Renal cortex interstitium (tissue), 15 donors: Measurements from ENCODE around the gene SIVA1. TPM values are rescaled to one million over a fixed set of nuclear protein-coding genes. Genes with fewer than 3 reads are reported as not detected.

Experiments used
- DNase-seq, 11 donors: peaks; one replicate each; pipeline ENCODE4 v3.0.0-alpha.2; 2013; ENCODE audit warnings: low read depth in 9 of 11, low spot score in 4 of 11; ENCODE audit errors: extremely low read depth in 1 of 11
- long read RNA-seq, 16 experiments: transcript quantifications; one replicate each; lab custom pipeline, GENCODE V29; 2026
- polyA plus RNA-seq, 3 donors: library from polyadenylated mRNA; unstranded; fragments of 120-200 nt; gene quantifications; one replicate each; pipeline ENCODE4 v1.2.1, GENCODE V29; 2013; ENCODE audit not compliant: insufficient read length in 3 of 3

SIVA1 gene
- 10 to 100 TPM; 41.7 to 89.7 (median 73.7) TPM for polyA plus RNA-seq
- long read RNA-seq, donor 1, full-length matches to known transcripts = 59 of 102 reads
- long read RNA-seq, donor 1, partial matches to known transcripts = 37 of 102 reads
- long read RNA-seq, donor 1, other reads (novel, unspliced or antisense) = 6 of 102 reads
- long read RNA-seq, donor 2, full-length matches to known transcripts = 85 of 137 reads
- long read RNA-seq, donor 2, partial matches to known transcripts = 46 of 137 reads
- long read RNA-seq, donor 2, other reads (novel, unspliced or antisense) = 6 of 137 reads
- long read RNA-seq, donor 3, full-length matches to known transcripts = 100 of 170 reads
- long read RNA-seq, donor 3, partial matches to known transcripts = 58 of 170 reads
- long read RNA-seq, donor 3, other reads (novel, unspliced or antisense) = 12 of 170 reads
- long read RNA-seq, donor 4, full-length matches to known transcripts = 72 of 139 reads
- long read RNA-seq, donor 4, partial matches to known transcripts = 60 of 139 reads
- long read RNA-seq, donor 4, other reads (novel, unspliced or antisense) = 7 of 139 reads
- long read RNA-seq, donor 5 = 0 reads
- long read RNA-seq, donor 6, transcript SIVA1-201 (4 exons, 802 nt) = major isoform, 73 of 118 reads
- long read RNA-seq, donor 6, partial matches to known transcripts = 36 of 118 reads
- long read RNA-seq, donor 6, other reads (novel, unspliced or antisense) = 6 of 118 reads
- long read RNA-seq, donor 7, full-length matches to known transcripts = 137 of 225 reads
- long read RNA-seq, donor 7, partial matches to known transcripts = 73 of 225 reads
- long read RNA-seq, donor 7, other reads (novel, unspliced or antisense) = 15 of 225 reads
- long read RNA-seq, donor 8 = 0 reads
- long read RNA-seq, donor 9, transcript SIVA1-201 (4 exons, 802 nt) = major isoform, 77 of 116 reads
- long read RNA-seq, donor 9, partial matches to known transcripts = 29 of 116 reads
- long read RNA-seq, donor 9, other reads (novel, unspliced or antisense) = 5 of 116 reads
- long read RNA-seq, donor 10, transcript SIVA1-201 (4 exons, 802 nt) = major isoform, 82 of 151 reads
- long read RNA-seq, donor 10, partial matches to known transcripts = 58 of 151 reads
- long read RNA-seq, donor 10, other reads (novel, unspliced or antisense) = 6 of 151 reads
- long read RNA-seq, donor 11, transcript SIVA1-201 (4 exons, 802 nt) = major isoform, 45 of 87 reads
- long read RNA-seq, donor 11, partial matches to known transcripts = 37 of 87 reads
- long read RNA-seq, donor 11, other reads (novel, unspliced or antisense) = 0 of 87 reads
- long read RNA-seq, donor 12, transcript SIVA1-201 (4 exons, 802 nt) = major isoform, 39 of 59 reads
- long read RNA-seq, donor 12, partial matches to known transcripts = 16 of 59 reads
- long read RNA-seq, donor 12, other reads (novel, unspliced or antisense) = 0 of 59 reads
- long read RNA-seq, donor 13 = 0 reads
- long read RNA-seq, donor 14, transcript SIVA1-201 (4 exons, 802 nt) = major isoform, 91 of 140 reads
- long read RNA-seq, donor 14, partial matches to known transcripts = 34 of 140 reads
- long read RNA-seq, donor 14, other reads (novel, unspliced or antisense) = 9 of 140 reads
- long read RNA-seq, donor 15, full-length matches to known transcripts = 38 of 55 reads
- long read RNA-seq, donor 15, partial matches to known transcripts = 17 of 55 reads
- long read RNA-seq, donor 15, other reads (novel, unspliced or antisense) = 0 of 55 reads
- long read RNA-seq, donor 16, full-length matches to known transcripts = 227 of 364 reads
- long read RNA-seq, donor 16, partial matches to known transcripts = 122 of 364 reads
- long read RNA-seq, donor 16, other reads (novel, unspliced or antisense) = 15 of 364 reads

- DNase-seq = peak; percentile 97 to 100 (median 99)
Measured at GRCh38 chr14:104752735-104753527, at the start of gene SIVA1. Gene SIVA1, plus strand, starts transcription at chr14:104753147. Its CDS starts 55 bp downstream, at chr14:104753202.

- DNase-seq = no peak
Measured at GRCh38 chr14:104703269-104703668, 49.7 kb upstream of the SIVA1 start.

GRCh38 chr14:104704252-104704651 lies 48.7 kb upstream of the SIVA1 start:
- DNase-seq = no peak

- DNase-seq = no peak
Measured at GRCh38 chr14:104705340-104706047, 47.5 kb upstream of the SIVA1 start.

- DNase-seq = no peak
Measured at GRCh38 chr14:104706733-104707607, 46.0 kb upstream of the SIVA1 start.

- DNase-seq = no peak
Measured at GRCh38 chr14:104707608-104708595, 45.0 kb upstream of the SIVA1 start.

- no peak for DNase-seq
Measured at GRCh38 chr14:104708606-104709268, 44.2 kb upstream of the SIVA1 start.

- DNase-seq = no peak
Measured at GRCh38 chr14:104709387-104710039, 43.4 kb upstream of the SIVA1 start.

GRCh38 chr14:104710071-104710735 lies 42.7 kb upstream of the SIVA1 start:
- no peak for DNase-seq

GRCh38 chr14:104712881-104713734 lies 39.8 kb upstream of the SIVA1 start:
- DNase-seq = no peak

- no peak for DNase-seq
Measured at GRCh38 chr14:104714066-104714465, 38.9 kb upstream of the SIVA1 start.

- no peak for DNase-seq
Measured at GRCh38 chr14:104714681-104715080, 38.3 kb upstream of the SIVA1 start.
